Middle frontal gyrus (tissue), 1 donor: ENCODE data around the gene VSTM2L.

Source experiments
- DNase-seq: peaks from one replicate; pipeline ENCODE4 v3.0.0-alpha.2; 2015; ENCODE audit warnings: low spot score; ENCODE audit errors: extremely low spot score

Gene VSTM2L

GRCh38 chr20:37899105-37900045 is 3.6 kb upstream of the VSTM2L start:
- no peak for DNase-seq

DNA sequence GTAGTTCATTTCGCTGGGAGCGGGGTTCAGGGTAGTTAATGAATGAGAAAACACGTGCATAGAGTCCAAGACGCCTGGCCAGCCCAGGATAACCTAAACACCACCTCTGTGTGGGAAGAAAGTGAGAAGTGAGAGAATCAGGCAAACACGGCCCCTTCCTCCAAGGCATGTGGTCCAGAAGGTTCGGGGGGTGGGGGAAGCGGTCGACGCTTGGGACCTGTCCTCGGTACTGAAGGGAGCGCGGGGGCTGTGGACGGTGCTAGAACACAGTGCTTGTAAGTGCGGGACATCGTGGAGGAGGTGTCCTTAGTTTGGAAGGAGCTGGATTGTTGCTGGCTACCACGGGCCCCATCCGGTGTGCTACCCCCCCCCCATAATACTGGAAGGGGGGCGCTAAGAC is 1.7 kb upstream of the VSTM2L start:
- no peak for DNase-seq

DNA sequence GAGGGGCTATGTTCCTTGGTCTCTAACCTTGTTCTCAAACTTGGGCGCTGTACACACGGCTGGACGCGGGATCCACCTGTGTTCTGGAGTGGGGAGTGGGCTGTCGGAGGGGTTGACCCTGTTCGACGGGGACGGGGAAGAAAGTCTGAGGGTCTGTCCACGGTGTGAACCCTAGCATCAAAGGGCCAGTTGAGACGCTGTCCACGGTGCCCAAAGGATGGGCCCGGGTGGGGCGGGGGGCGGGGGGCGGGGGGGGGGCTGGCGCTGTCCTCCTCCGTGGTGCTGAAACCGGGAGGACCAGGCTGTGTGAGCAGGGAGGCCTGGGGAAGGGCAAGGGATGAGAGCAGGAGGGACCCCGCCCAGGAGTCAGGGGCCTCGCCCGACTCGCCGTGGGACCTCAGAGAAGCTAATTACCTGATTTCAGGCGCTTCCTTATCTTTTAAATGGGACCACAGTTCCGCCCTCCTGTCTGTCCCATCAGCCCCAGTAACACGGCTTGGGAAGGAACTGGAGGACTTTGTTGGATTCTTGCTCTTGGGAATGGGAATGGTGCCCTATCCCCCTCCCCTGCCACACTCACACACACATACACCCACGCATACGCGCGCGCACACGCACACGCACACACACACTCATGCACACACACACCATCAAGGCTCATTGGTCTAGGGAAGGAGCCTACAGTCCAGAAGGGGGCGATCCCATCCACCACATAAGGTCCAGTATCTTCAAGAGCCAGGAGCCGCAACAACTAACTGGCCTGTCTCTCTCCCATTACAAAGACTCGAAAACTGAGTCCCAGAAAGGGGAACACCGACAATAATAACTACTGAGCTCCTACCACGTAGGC is 1.0 kb upstream of the VSTM2L start:
- DNase-seq: no peak

- DNase-seq: no peak
These were observed 535 bp downstream of the VSTM2L start for GRCh38 chr20:37903317-37904007.

DNA sequence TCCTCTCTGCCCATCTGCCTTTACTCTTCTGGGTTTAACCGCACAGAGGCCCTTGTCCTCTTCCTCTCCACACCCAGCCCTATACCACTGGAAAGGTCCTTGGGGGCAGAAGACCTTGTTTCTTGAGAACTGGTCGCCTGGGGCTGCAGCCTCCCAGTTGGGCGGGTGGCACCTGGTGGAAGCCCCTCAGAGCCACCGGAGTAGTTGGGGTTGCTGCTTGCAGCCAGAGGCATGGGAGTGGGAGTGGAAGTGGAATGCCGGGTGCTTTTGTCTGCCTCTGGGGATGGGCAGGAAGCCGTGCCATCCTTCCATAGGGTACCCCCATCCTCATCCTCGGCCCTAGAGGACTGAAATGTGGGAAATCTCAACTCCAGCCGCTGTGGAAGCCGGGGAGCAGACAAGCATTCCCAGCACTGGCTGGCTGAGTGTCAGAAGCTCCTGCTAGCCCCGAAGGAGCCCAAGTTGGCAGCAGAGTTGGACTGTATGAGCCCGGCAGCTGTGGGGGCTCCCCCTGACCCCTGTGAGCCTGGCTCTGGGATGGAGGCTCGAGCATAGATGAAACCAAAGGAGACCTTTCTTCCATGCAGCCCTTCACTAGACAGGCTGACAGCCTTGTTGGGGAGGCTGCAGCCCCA is 1.2 kb downstream of the VSTM2L start:
- DNase-seq: no peak

GRCh38 chr20:37904845-37905373 is 2.0 kb downstream of the VSTM2L start:
- DNase-seq: no peak

- DNase-seq: no peak
These were observed 3.0 kb downstream of the VSTM2L start for GRCh38 chr20:37905671-37906613.

DNA sequence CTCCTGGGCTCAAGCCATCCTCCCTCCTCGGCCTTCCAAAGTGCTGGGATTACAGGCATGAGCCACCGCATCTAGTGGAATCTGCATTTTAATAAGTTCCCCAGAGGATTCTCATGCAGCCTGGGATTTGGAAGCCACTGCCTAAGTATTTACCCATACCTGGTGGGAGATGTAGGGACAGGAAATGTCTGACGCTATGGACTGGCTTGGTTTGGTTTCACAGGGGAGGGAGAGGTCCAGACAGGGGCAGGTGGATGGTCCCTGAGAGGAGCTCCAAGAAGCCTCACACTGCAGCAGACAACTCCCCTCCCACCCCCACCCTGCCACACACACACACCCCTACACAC is 4.4 kb downstream of the VSTM2L start:
- no peak for DNase-seq

GRCh38 chr20:37907677-37908401 is 4.9 kb downstream of the VSTM2L start:
- DNase-seq: no peak

- no peak for DNase-seq
These were observed 8.3 kb downstream of the VSTM2L start for GRCh38 chr20:37911261-37911660.

DNA sequence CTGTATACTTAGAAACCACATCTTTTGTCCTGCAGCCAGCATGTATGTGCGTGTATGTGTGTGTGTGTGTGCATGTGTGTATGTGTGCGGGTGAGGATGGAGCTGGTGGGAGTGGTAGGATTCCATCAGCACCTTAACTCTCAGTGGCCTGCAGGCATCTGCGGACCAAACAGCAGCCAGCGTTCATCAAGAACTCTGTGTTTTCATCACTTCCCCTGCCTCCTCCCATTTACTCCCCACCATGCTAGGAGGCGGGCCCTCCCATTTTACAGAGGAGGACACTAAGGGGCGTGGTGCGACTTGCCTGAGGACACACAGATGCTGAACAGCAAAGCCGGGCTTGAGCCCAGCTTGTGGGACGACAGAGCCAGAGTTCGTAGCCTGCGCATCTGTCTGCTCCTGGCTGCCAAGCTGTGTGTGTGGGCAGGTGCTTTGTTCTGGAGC is 8.9 kb downstream of the VSTM2L start:
- no peak for DNase-seq

DNA sequence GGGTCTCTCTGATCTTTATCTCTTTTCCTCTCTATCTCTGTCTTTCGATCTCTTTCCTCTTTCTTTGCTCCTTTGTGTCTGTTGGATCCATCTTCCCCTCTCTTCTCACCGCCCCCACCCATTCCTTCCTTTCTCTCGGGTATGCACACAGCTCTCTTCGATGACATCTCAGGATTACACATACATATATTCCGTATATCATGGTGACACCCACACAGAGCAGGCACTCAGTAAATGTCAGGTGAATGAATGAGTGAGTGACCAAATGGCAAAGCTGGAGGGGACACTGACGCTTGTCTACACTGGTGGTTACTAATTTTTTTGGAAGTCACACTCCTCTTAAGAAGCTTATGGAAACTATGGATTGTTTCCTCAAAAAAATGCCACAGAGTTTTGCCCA is 9.9 kb downstream of the VSTM2L start:
- DNase-seq: no peak

GRCh38 chr20:37913567-37914366 is 10.8 kb downstream of the VSTM2L start:
- no peak for DNase-seq

DNA sequence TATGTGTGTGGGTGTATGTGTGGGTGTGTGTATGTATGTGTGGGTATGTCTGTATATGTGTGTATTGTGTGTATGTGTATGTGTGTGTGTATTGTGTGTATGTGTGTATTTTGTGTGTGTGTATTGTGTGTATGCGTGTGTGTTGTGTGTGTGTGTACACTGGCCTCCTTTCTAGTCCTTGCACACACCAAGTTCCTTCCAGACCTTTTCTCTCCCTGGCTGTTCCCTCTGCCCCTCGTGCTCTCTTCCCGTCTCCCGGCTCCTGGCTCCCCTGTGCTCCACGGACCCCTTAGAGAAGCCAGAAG is 11.4 kb downstream of the VSTM2L start:
- DNase-seq: no peak

- no peak for DNase-seq
These were observed 11.9 kb downstream of the VSTM2L start for GRCh38 chr20:37914672-37915433.

DNA sequence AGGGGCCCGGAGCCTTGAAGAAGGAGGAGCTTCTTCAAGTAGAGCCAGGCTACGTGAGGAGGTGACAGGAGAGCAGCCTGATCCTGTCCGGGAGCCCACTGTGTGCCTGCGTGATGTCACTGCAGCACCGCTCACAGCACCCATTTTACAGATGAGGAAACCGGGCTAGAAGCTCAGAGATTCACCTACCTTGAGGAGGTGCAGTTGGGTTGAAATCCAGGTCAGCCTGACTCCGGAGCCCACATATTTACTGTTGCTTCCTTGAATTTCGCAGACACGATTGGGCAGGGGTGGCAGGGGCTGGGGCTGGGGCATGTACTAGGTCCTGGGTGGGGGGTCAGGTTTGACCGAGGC is 12.5 kb downstream of the VSTM2L start:
- DNase-seq: no peak

DNA sequence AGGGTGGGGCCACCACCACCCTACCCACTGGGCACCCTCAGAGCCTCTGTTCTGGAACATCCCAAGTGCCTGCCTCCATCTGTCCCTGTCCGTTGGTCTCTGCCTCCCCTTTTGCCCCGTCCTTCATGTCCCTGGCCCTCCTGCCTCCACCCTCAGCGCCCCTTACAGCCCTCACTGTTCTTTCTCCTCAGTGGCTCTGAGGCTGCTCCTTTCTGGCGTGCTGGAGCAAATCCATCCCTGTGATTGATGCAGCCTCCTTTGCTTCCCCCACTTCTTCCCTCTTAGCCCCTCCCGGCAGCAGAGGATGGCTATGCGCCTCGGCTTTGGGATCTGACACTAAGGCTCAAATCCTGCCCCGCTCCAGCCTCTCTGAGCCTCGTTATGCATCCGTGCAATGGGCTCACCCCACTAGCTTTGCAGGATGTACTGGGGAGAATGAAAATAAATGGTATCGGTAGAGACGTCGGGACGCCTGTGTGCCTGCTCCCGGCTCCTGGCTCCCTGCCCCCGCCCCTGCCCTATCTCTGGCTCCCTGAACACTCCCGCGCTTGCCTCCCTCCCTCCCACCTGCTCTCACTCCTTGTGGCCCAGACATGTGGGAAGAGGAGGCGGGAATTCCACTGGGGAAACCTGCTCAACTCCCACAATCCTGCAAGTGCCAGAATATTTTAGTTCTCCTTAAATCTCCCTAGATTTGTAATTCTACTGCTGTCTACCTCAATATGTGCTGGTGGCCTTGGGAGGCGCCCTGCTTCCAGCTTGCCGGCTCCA is 13.1 kb downstream of the VSTM2L start:
- no peak for DNase-seq
